GM13977 (cell line): ENCODE measurements around the gene RSAD1.
"Not testable (repeated sequence)": the region's sequence is repeated elsewhere in the genome, so short reads cannot be mapped to it uniquely, and the experiment has no call there.

Experiments used
- DNase-seq: peaks from one replicate; pipeline ENCODE4 v3.0.0; 2012; ENCODE audit warnings: low spot score
- in situ Hi-C: fragments of 300-500 bp; cut with MboI; formaldehyde crosslinking; loops from one replicate; pipeline ENCODE4 v1.12.0; 2022; ENCODE audit warnings: low sequenced_read_pairs, low pct_unique_long_range_greater_than_20kb, mixed read lengths, inconsistent platforms; ENCODE audit not compliant: unreplicated experiment
- TF ChIP-seq, protein P1 (sequence below): IDR thresholded peaks from 2 replicates; pipeline ENCODE4 v1.5.1; 2012; ENCODE audit warnings: mild to moderate bottlenecking, control low read depth; ENCODE audit not compliant: insufficient read depth; ENCODE audit errors: extremely low read depth, missing control alignments

RSAD1 gene

DNA sequence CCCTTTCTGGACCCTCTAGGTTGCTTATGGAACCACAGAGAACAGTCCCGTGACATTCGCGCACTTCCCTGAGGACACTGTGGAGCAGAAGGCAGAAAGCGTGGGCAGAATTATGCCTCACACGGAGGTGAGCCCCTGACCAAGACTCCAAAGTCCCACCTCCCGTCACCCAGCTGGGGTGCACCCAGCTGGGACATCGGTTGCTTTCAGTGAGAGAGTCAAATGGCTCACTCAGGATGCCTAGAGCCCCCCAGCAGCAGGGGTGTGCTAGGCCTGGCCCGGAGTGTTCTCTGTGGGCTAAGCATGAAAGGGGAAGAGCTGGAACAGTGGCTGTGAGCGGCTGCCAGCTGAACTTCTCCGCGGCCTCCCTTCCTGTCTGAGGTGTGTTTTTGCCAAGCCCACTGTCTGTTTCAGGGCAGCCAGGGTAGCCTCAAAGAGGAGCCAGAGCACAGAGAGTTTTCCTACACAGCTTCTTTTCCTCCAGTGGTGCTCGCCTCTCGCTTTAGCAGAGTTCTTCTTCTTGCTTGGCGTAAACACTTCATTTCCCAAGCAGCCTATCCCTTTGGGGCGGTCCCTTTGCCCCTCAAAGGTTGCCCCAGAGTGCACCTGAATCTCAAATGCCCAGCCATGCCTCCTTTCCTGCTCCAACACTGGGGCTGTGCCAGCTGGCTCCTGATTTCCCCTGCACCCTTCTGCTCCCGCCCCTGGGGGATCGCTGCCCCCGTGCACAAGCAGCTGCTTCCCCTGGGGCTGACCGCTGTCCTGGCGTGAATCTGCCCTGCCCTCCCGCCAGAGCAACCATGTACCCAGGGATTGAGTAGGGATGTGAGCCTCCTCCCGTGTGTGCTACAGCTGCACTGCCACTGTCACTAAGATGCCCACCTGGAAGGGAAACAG, 7.4 kb upstream of the RSAD1 start:
- in situ Hi-C loops, result no loop called here
- TF ChIP-seq, protein P1, sequence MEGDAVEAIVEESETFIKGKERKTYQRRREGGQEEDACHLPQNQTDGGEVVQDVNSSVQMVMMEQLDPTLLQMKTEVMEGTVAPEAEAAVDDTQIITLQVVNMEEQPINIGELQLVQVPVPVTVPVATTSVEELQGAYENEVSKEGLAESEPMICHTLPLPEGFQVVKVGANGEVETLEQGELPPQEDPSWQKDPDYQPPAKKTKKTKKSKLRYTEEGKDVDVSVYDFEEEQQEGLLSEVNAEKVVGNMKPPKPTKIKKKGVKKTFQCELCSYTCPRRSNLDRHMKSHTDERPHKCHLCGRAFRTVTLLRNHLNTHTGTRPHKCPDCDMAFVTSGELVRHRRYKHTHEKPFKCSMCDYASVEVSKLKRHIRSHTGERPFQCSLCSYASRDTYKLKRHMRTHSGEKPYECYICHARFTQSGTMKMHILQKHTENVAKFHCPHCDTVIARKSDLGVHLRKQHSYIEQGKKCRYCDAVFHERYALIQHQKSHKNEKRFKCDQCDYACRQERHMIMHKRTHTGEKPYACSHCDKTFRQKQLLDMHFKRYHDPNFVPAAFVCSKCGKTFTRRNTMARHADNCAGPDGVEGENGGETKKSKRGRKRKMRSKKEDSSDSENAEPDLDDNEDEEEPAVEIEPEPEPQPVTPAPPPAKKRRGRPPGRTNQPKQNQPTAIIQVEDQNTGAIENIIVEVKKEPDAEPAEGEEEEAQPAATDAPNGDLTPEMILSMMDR, result no peak
- no peak for DNase-seq

- in situ Hi-C loops, result no loop called here
- TF ChIP-seq, protein P1, result no peak
- no peak for DNase-seq
These were observed 6.4 kb upstream of the RSAD1 start for GRCh38 chr17:50472286-50472685.

GRCh38 chr17:50472761-50473161, 5.9 kb upstream of the RSAD1 start:
- in situ Hi-C loops, DNase-seq: not testable (repeated sequence)

DNA sequence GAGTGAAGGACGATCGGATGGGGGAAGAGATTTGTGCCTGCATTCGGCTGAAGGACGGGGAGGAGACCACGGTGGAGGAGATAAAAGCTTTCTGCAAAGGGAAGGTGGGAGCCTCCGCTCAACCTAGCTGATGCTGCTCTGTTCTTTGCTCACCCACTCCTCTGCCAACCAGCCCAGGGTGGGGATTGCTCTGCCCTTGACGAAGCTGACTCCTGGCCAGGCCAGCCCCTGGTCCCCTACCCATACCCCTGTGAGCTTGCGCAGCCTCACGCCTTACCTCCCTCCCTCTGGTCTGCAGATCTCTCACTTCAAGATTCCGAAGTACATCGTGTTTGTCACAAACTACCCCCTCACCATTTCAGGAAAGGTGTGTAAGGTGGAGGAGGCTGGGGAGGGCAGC, 4.8 kb upstream of the RSAD1 start:
- no peak for DNase-seq
- in situ Hi-C loops, result no loop called here
- TF ChIP-seq, protein P1, result no peak

DNA sequence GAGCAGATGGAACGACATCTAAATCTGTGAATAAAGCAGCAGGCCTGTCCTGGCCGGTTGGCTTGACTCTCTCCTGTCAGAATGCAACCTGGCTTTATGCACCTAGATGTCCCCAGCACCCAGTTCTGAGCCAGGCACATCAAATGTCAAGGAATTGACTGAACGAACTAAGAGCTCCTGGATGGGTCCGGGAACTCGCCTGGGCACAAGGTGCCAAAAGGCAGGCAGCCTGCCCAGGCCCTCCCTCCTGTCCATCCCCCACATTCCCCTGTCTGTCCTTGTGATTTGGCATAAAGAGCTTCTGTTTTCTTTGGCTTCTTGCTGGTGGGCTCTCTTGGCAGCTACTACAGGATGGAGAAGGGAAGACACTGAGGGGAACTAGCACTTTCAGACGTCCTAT, 4.1 kb upstream of the RSAD1 start:
- TF ChIP-seq, protein P1, result no peak
- in situ Hi-C loops, result no loop called here
- no peak for DNase-seq

GRCh38 chr17:50475362-50475761, 3.3 kb upstream of the RSAD1 start:
- DNase-seq, result no peak
- in situ Hi-C loops, result no loop called here
- TF ChIP-seq, protein P1, result no peak

DNA sequence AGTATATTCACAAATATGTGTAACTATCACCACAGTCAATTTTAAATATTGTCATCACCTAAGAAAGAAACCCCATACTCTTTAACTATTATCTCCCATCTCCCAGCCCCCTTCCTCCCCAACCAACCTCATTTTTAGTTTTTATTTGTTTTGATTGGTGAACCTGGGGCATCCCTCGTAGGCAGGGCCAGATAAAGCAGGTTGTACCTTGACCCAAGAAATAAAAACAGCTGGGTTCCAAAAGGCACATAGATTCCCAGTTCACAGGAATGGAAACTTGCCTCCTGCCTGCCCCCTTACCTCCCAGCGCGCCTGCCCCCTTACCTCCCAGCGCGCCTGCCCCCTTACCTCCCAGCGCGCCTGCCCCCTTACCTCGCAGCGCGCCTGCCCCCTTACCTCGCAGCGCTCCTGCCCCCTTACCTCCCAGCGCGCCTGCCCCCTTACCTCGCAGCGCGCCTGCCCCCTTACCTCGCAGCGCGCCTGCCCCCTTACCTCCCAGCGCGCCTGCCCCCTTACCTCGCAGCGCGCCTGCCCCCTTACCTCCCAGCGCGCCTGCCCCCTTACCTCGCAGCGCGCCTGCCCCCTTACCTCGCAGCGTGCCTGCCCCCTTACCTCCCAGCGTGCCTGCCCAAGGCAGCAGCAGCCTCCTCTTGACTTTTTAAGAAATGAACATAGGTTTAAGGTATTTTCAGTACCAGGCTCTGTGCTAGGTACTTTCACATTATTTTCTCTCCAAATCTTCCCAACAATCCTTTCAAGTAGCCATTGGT, 2.7 kb upstream of the RSAD1 start:
- in situ Hi-C loops, DNase-seq: not testable (repeated sequence)
